ENCODE measurements around the gene KIAA0513. TPM values are rescaled to one million over a fixed set of nuclear protein-coding genes. Genes with fewer than 3 reads are reported as not detected.

KIAA0513 gene
- total and polyA plus RNA-seq, 2 donors (not counting 3 experiments of a cell fraction or from before 2014, with no cell fraction given) = 1.8 to 4.3 TPM

- Histone ChIP-seq H4K20me1 (replicated peaks; ENCODE audit: control insufficient read depth, extremely low read depth, insufficient read depth, low read length) (no peaks in the 10 kb centered on the region), H3K9ac (replicated peaks; ENCODE audit: extremely low read depth, insufficient read depth, low read length) (no peak overlapping the region), H3K4me1 (ENCODE audit: control insufficient read depth, extremely low read depth, insufficient read depth, low read length) (no peaks in the 10 kb centered on the region), H2AFZ (ENCODE audit: low read depth, low read length) (no peak overlapping the region), H3K9me3 (replicated peaks; ENCODE audit: control insufficient read depth, insufficient read depth, low read length) (no peaks in the 10 kb centered on the region), H3K79me2 (ENCODE audit: control insufficient read depth, insufficient read depth, low read length) (no peaks in the 10 kb centered on the region), H3K9me1 (replicated peaks; ENCODE audit: control insufficient read depth, extremely low read depth, insufficient read depth, low read length) (no peaks in the 10 kb centered on the region), H3K4me3 (replicated peaks in 1 of 3; ENCODE audit: insufficient read depth in 1 of 3, low read depth in 1 of 3, low read length in 3 of 3) (no peak overlapping the region), H3K27ac (ENCODE audit: insufficient read depth, low read depth, low read length) (no peak overlapping the region), H3K36me3 (ENCODE audit: control insufficient read depth in 2 of 2, extremely low read depth in 1 of 2, insufficient read depth in 2 of 2, low read length in 2 of 2) (no peaks in the 10 kb centered on the region), H3K27me3 (ENCODE audit: control insufficient read depth in 2 of 2, insufficient read depth in 2 of 2, low read length in 2 of 2) (peaks cover 4 to 7% of the 10 kb centered on the region in 2 experiments), H3K4me2 (ENCODE audit: insufficient read depth, low read length) (no peak overlapping the region)
- dilution Hi-C loops (cut with MboI; ENCODE audit: extremely low pct_ligation_motif_present, low sequenced_read_pairs) = no loop called here
- CTCF ChIA-PET = interaction anchor here (1.1 to 3.7 kb wide), 5 partner anchors 29 to 330 kb away, joined by 3 to 123 read pairs (median 32); partner anchors contain the start of gene KIAA0513
- BruUV-seq (replicated peaks) = no TSS peak
- no peak for DNase-seq (ENCODE audit: low read depth, low spot score)
- POLR2A ChIA-PET = no interaction called here
- no peak for FAIRE-seq
- TF ChIP-seq CTCF (IDR thresholded peaks at IDR 0.05; ENCODE audit: extremely low read depth in 1 of 2, insufficient read depth in 1 of 2, low read depth in 1 of 2, low read length in 2 of 2) = no peak
- no peak for TF ChIP-seq EZH2 (IDR thresholded peaks at IDR 0.05; ENCODE audit: borderline replicate concordance, low read depth, low read length, severe bottlenecking)
- no peak for TF ChIP-seq MYC (IDR thresholded peaks at IDR 0.05; ENCODE audit: low read depth, low read length)
- TF ChIP-seq FOS (IDR thresholded peaks at IDR 0.05; ENCODE audit: borderline replicate concordance, insufficient read depth, low read length) = no peak
- intact Hi-C loops (cut with micrococcal nuclease) = loop anchor here (5.0 to 10.0 kb wide), 2 partner anchors 58 to 330 kb away; partner anchors contain the start of gene KIAA0513
These were observed 57.4 kb downstream of the KIAA0513 start for GRCh38 chr16:85084841-85085510.

All from endothelial cell of umbilical vein (primary cell).